Dedifferentiated amniotic fluid mesenchymal stem cell (primary cell): ENCODE data around the gene ABCE1.

Source experiments
- DNase-seq: peaks from one replicate; pipeline ENCODE4 v3.0.0-alpha.2; 2016; ENCODE audit errors: extremely low spot score

ABCE1 gene

DNA sequence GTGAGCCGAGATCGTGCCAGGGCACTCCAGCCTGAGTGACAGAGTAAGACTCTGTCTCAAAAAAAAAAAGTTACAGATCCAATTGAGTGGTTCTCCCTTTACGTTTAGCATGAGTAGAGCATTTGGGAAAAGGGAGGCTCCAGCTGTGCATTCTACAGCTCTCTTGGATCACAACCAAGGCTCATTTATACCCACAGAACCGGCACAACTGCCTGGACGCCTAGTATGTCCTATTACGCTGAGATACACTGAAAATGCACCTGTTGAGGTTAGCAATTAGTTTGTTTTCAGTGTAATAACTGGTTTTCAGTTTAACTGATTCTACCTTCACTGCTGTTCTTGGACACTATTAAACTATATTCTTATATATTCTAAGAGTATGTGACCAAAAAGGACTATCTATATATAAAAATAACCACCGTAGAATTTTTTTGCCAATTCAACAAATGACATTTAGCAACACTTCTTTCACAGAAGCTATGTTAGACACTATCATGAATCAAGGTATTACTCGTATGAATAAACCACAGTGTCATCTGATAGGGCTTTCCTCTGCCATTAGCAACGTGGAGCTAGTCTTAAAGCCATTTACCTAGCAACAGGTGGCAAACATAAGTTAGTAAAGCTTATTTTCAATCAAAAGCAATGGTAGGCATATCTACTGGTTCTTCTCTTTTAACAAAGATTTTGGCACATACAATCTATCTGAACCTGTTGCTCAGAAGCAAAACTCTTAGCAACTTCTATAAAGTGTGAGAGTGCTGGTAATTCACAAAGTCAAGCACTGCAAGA lies 78.7 kb downstream of the ABCE1 start:
- no peak for DNase-seq

DNA sequence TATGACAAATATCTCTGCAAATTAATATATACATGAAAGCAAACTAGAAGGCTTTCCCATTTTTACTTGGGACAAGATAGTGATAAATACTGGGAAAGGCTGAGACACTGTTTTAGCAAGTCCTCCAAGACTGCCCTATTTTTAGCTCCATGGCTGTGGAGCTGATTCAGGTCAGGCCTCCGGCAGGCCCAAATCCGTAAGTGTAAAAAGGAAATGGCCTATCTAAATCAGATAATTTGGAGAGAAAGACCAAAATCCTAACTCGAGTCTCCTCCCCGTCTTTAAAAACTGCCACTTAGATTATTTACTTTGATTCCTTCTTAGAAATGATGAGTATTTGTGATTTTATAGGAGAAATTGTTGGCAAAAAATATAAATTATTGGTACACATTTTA lies 79.4 kb downstream of the ABCE1 start:
- no peak for DNase-seq

DNA sequence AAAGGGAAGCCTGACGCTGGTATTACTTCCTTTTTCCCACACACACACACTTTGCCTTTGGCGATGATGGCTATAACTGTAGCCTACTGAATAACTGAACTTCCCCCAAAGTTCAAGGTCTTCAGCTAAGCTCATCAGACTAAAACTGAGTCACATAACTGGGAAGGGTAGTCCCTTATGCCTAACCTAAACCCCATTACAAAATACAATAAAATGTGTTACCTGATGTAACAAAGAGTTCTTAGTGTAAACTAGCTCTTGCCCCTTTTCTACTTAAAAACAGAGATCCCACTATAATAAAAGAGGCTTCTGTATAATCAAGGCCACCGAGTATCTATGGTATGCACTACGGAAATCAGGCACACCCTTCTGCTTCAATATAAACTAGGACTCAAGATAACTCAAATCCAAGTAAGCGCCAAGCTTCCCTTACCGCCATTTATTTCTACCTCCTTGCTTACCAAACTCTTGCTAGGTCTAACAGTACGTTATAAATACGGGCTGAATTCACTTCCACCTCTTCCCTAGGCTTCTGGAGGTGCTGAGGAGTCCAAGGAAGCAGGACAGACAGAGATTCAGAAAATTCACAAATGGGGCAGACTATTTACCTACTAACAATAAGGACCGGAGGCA lies 79.9 kb downstream of the ABCE1 start:
- no peak for DNase-seq

DNA sequence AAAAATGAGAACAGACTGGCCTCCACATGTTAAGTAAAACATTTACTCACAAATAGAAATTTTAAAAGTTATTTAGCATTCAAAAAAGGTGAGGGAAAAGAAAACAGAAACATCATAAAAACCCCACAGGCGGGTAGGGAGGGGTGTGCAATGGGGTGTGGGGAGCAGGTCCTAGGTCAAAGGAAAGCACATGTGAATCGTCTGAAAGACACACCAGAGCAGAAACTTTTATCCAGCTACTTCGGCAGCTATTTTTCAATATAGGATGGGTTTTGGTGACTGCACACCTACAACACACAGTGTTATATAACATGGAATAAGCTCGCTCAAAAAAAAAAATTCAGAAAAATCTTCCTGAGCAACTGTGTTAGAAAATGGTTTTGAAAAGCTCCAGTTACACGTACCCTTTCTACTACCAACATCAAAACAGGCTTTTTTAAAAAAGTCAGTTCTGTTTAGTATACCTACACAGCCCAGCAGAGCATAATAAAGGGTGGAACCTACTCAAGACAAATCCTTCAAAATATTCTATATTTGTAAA lies 80.7 kb downstream of the ABCE1 start:
- DNase-seq = no peak
